Measurements from ENCODE around the gene EIPR1.

EIPR1 gene

GRCh38 chr2:3149441-3150217, 228.0 kb downstream of the EIPR1 start:
- Histone ChIP-seq H3K9ac (ENCODE audit: low read length) (no peak overlapping the region), H3K4me3 (ENCODE audit: low read length) (no peak overlapping the region), H3K27me3 (ENCODE audit: control insufficient read depth, insufficient read depth, low read length) (no peaks in the 10 kb centered on the region), H3K9me3 (ENCODE audit: control insufficient read depth, low read length) (no peaks in the 10 kb centered on the region), H3K4me1 (ENCODE audit: control insufficient read depth, insufficient read depth, low read length) (no peaks in the 10 kb centered on the region), H3K36me3 (ENCODE audit: control insufficient read depth, insufficient read depth, low read length) (no peaks in the 10 kb centered on the region)

- H3K36me3 ChIP-seq (ENCODE audit: control insufficient read depth, insufficient read depth, low read length), result no peaks in the 10 kb centered on the region
- no peaks in the 10 kb centered on the region for H3K4me1 ChIP-seq (ENCODE audit: control insufficient read depth, insufficient read depth, low read length)
- H3K9me3 ChIP-seq (ENCODE audit: control insufficient read depth, low read length), result no peaks in the 10 kb centered on the region
- no peaks in the 10 kb centered on the region for H3K27me3 ChIP-seq (ENCODE audit: control insufficient read depth, insufficient read depth, low read length)
- no peak overlapping the region for H3K9ac ChIP-seq (ENCODE audit: low read length)
- no peak overlapping the region for H3K4me3 ChIP-seq (ENCODE audit: low read length)
Measured at GRCh38 chr2:3148716-3149115, 228.9 kb downstream of the EIPR1 start.

GRCh38 chr2:3147651-3148530, 229.7 kb downstream of the EIPR1 start:
- H3K36me3 ChIP-seq (ENCODE audit: control insufficient read depth, insufficient read depth, low read length), result no peaks in the 10 kb centered on the region
- H3K4me1 ChIP-seq (ENCODE audit: control insufficient read depth, insufficient read depth, low read length), result no peaks in the 10 kb centered on the region
- no peaks in the 10 kb centered on the region for H3K27me3 ChIP-seq (ENCODE audit: control insufficient read depth, insufficient read depth, low read length)
- H3K9ac ChIP-seq (ENCODE audit: low read length), result no peak overlapping the region
- no peaks in the 10 kb centered on the region for H3K9me3 ChIP-seq (ENCODE audit: control insufficient read depth, low read length)
- H3K4me3 ChIP-seq (ENCODE audit: low read length), result no peak overlapping the region

GRCh38 chr2:3146772-3147650, 230.6 kb downstream of the EIPR1 start:
- no peaks in the 10 kb centered on the region for H3K27me3 ChIP-seq (ENCODE audit: control insufficient read depth, insufficient read depth, low read length)
- H3K9me3 ChIP-seq (ENCODE audit: control insufficient read depth, low read length), result no peaks in the 10 kb centered on the region
- H3K9ac ChIP-seq (ENCODE audit: low read length), result no peak overlapping the region
- no peaks in the 10 kb centered on the region for H3K36me3 ChIP-seq (ENCODE audit: control insufficient read depth, insufficient read depth, low read length)
- H3K4me1 ChIP-seq (ENCODE audit: control insufficient read depth, insufficient read depth, low read length), result no peaks in the 10 kb centered on the region
- no peak overlapping the region for H3K4me3 ChIP-seq (ENCODE audit: low read length)

GRCh38 chr2:3146175-3146574, 231.4 kb downstream of the EIPR1 start:
- Histone ChIP-seq H3K36me3 (ENCODE audit: control insufficient read depth, insufficient read depth, low read length) (no peaks in the 10 kb centered on the region), H3K9ac (ENCODE audit: low read length) (no peak overlapping the region), H3K27me3 (ENCODE audit: control insufficient read depth, insufficient read depth, low read length) (no peaks in the 10 kb centered on the region), H3K9me3 (ENCODE audit: control insufficient read depth, low read length) (no peaks in the 10 kb centered on the region), H3K4me3 (ENCODE audit: low read length) (no peak overlapping the region), H3K4me1 (ENCODE audit: control insufficient read depth, insufficient read depth, low read length) (no peaks in the 10 kb centered on the region)

- Histone ChIP-seq H3K27me3 (ENCODE audit: control insufficient read depth, insufficient read depth, low read length) (no peaks in the 10 kb centered on the region), H3K4me1 (ENCODE audit: control insufficient read depth, insufficient read depth, low read length) (no peaks in the 10 kb centered on the region), H3K36me3 (ENCODE audit: control insufficient read depth, insufficient read depth, low read length) (no peaks in the 10 kb centered on the region), H3K4me3 (ENCODE audit: low read length) (no peak overlapping the region), H3K9ac (ENCODE audit: low read length) (no peak overlapping the region), H3K9me3 (ENCODE audit: control insufficient read depth, low read length) (no peaks in the 10 kb centered on the region)
Measured at GRCh38 chr2:3145471-3146021, 232.1 kb downstream of the EIPR1 start.

- Histone ChIP-seq H3K9ac (ENCODE audit: low read length) (no peak overlapping the region), H3K4me3 (ENCODE audit: low read length) (no peak overlapping the region), H3K4me1 (ENCODE audit: control insufficient read depth, insufficient read depth, low read length) (no peaks in the 10 kb centered on the region), H3K36me3 (ENCODE audit: control insufficient read depth, insufficient read depth, low read length) (no peaks in the 10 kb centered on the region), H3K27me3 (ENCODE audit: control insufficient read depth, insufficient read depth, low read length) (no peaks in the 10 kb centered on the region), H3K9me3 (ENCODE audit: control insufficient read depth, low read length) (no peaks in the 10 kb centered on the region)
Measured at GRCh38 chr2:3144856-3145255, 232.8 kb downstream of the EIPR1 start.

GRCh38 chr2:3143602-3144001, 234.0 kb downstream of the EIPR1 start:
- no peak overlapping the region for H3K9ac ChIP-seq (ENCODE audit: low read length)
- no peaks in the 10 kb centered on the region for H3K27me3 ChIP-seq (ENCODE audit: control insufficient read depth, insufficient read depth, low read length)
- H3K4me3 ChIP-seq (ENCODE audit: low read length), result no peak overlapping the region
- H3K9me3 ChIP-seq (ENCODE audit: control insufficient read depth, low read length), result no peaks in the 10 kb centered on the region
- H3K36me3 ChIP-seq (ENCODE audit: control insufficient read depth, insufficient read depth, low read length), result no peaks in the 10 kb centered on the region
- no peaks in the 10 kb centered on the region for H3K4me1 ChIP-seq (ENCODE audit: control insufficient read depth, insufficient read depth, low read length)

- Histone ChIP-seq H3K9ac (ENCODE audit: low read length) (no peak overlapping the region), H3K4me1 (ENCODE audit: control insufficient read depth, insufficient read depth, low read length) (no peaks in the 10 kb centered on the region), H3K27me3 (ENCODE audit: control insufficient read depth, insufficient read depth, low read length) (no peaks in the 10 kb centered on the region), H3K36me3 (ENCODE audit: control insufficient read depth, insufficient read depth, low read length) (no peaks in the 10 kb centered on the region), H3K9me3 (ENCODE audit: control insufficient read depth, low read length) (no peaks in the 10 kb centered on the region), H3K4me3 (ENCODE audit: low read length) (no peak overlapping the region)
Measured at GRCh38 chr2:3142961-3143571, 234.6 kb downstream of the EIPR1 start.

GRCh38 chr2:3142210-3142609, 235.4 kb downstream of the EIPR1 start:
- no peaks in the 10 kb centered on the region for H3K4me1 ChIP-seq (ENCODE audit: control insufficient read depth, insufficient read depth, low read length)
- no peak overlapping the region for H3K4me3 ChIP-seq (ENCODE audit: low read length)
- H3K27me3 ChIP-seq (ENCODE audit: control insufficient read depth, insufficient read depth, low read length), result no peaks in the 10 kb centered on the region
- no peaks in the 10 kb centered on the region for H3K36me3 ChIP-seq (ENCODE audit: control insufficient read depth, insufficient read depth, low read length)
- H3K9ac ChIP-seq (ENCODE audit: low read length), result no peak overlapping the region
- H3K9me3 ChIP-seq (ENCODE audit: control insufficient read depth, low read length), result no peaks in the 10 kb centered on the region

GRCh38 chr2:3141696-3142095, 235.9 kb downstream of the EIPR1 start:
- H3K36me3 ChIP-seq (ENCODE audit: control insufficient read depth, insufficient read depth, low read length), result no peaks in the 10 kb centered on the region
- H3K9me3 ChIP-seq (ENCODE audit: control insufficient read depth, low read length), result no peaks in the 10 kb centered on the region
- no peaks in the 10 kb centered on the region for H3K27me3 ChIP-seq (ENCODE audit: control insufficient read depth, insufficient read depth, low read length)
- no peak overlapping the region for H3K4me3 ChIP-seq (ENCODE audit: low read length)
- H3K4me1 ChIP-seq (ENCODE audit: control insufficient read depth, insufficient read depth, low read length), result no peaks in the 10 kb centered on the region
- H3K9ac ChIP-seq (ENCODE audit: low read length), result no peak overlapping the region

Data from mucosa of stomach (tissue), 1 donor.